Natural killer cell (primary cell): ENCODE data around the gene HS3ST4. TPM values are rescaled to one million over a fixed set of nuclear protein-coding genes. Genes with fewer than 3 reads are reported as not detected.
"Not testable (repeated sequence)": the region's sequence is repeated elsewhere in the genome, so short reads cannot be mapped to it uniquely, and the experiment has no call there.

Experiments
- ATAC-seq, 3 donors: fragments of 150-1000 bp in 2 of 3; fragments of 200-7000 bp in 1 of 3; cut with Tn5 transposase; 1 replicate in 1 of 3; 2 replicates in 2 of 3; pipeline ENCODE4 v1.10.0; 2021; ENCODE audit warnings: mild to moderate bottlenecking in 2 of 3, moderate library complexity in 2 of 3
- DNase-seq, 2 donors: peaks; one replicate each; pipeline versions ENCODE4 v3.0.0 to v3.0.0-alpha.2; 2013 to 2021; ENCODE audit warnings: mixed read lengths in 1 of 2
- H3K27ac ChIP-seq: one replicate; pipeline ENCODE4 v1.5.1; 2013; ENCODE audit warnings: mild to moderate bottlenecking, low read length
- H3K27me3 ChIP-seq: one replicate; pipeline ENCODE4 v1.6.1; 2013; ENCODE audit warnings: low read length; ENCODE audit not compliant: control insufficient read depth, insufficient read depth
- H3K36me3 ChIP-seq: one replicate; pipeline ENCODE4 v1.6.1; 2013; ENCODE audit warnings: low read length; ENCODE audit not compliant: control insufficient read depth, insufficient read depth
- H3K4me1 ChIP-seq: one replicate; pipeline ENCODE4 v1.6.1; 2013; ENCODE audit warnings: low read length; ENCODE audit not compliant: control insufficient read depth, insufficient read depth
- H3K4me3 ChIP-seq: one replicate; pipeline ENCODE4 v1.5.1; 2013; ENCODE audit warnings: low read length
- H3K9me3 ChIP-seq: one replicate; pipeline ENCODE4 v1.6.1; 2013; ENCODE audit warnings: low read length; ENCODE audit not compliant: control insufficient read depth, insufficient read depth
- H3K27ac Mint-ChIP-seq, 2 donors: one replicate each; pipeline ENCODE4 v1.8.0; 2022; ENCODE audit warnings: mild to moderate bottlenecking in 2 of 2, mixed read lengths in 2 of 2, moderate library complexity in 1 of 2
- H3K27me3 Mint-ChIP-seq, 2 donors: one replicate each; pipeline ENCODE4 v1.8.0; 2022; ENCODE audit warnings: low read depth in 2 of 2, mixed read lengths in 2 of 2
- H3K36me3 Mint-ChIP-seq: one replicate; pipeline ENCODE4 v1.8.0; 2022; ENCODE audit warnings: mixed read lengths
- H3K4me1 Mint-ChIP-seq, 2 donors: one replicate each; pipeline ENCODE4 v1.8.0; 2022; ENCODE audit warnings: mixed read lengths in 2 of 2
- H3K4me3 Mint-ChIP-seq: one replicate; pipeline ENCODE4 v1.8.0; 2022; ENCODE audit warnings: mild to moderate bottlenecking, moderate library complexity, mixed read lengths
- H3K9me3 Mint-ChIP-seq, 2 donors: one replicate each; pipeline ENCODE4 v1.8.0; 2022; ENCODE audit warnings: mixed read lengths in 2 of 2
- WGBS: methylation state at CpG from one replicate; pipeline ENCODE4 v1.1.7; 2013; ENCODE audit warnings: missing lambda C conversion rate; ENCODE audit not compliant: insufficient coverage; 5-methylcytosine and 5-hydroxymethylcytosine counted together
- intact Hi-C: fragments of 100-400 bp; cut with micrococcal nuclease; formaldehyde crosslinking; loops from one replicate; pipeline ENCODE4 v1.14.2; 2022
- total RNA-seq, 4 donors: library from RNA; stranded (reverse); fragments of 120-200 nt in 1 of 4; gene quantifications; one replicate each; pipeline versions ENCODE4 v1.2.3 to v1.2.4, GENCODE V29; 2013 to 2022
- TF ChIP-seq, protein P1 (sequence below): fragments of 200-600 bp; IDR thresholded peaks from one replicate; pipeline ENCODE4 v1.8.0; 2022; ENCODE audit warnings: antibody characterized with exemption

The HS3ST4 gene
- total RNA-seq, 3 donors from 2014 or later (not counting 1 experiment from before 2014, with no cell fraction given) = not detected

DNA sequence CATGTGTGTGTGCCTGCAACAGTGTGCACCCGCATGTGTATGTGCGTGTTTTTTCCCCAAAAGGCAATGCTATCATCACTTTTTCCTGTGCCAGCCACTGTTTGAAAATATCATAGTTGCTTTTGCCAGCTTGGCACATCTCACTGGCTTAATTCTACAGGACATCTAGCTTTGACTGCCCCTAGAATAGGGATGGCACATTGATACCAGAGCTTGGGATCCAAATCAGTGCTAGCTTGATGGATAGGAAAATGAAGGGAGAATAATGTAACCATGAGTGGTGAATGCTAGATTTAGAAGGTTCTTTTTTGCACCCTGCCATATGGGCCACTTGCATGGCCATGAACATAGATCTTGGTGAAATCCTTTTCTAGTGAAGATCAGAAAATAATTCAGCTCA, 72.7 kb downstream of the HS3ST4 start:
- Histone ChIP-seq H3K4me3 (no peak overlapping the region), H3K9me3 (no peaks in the 10 kb centered on the region), H3K4me1 (no peaks in the 10 kb centered on the region), H3K27me3 (no peaks in the 10 kb centered on the region), H3K36me3 (no peaks in the 10 kb centered on the region), H3K27ac (no peak overlapping the region)
- Mint-ChIP-seq H3K9me3 (no peaks in the 10 kb centered on the region), H3K4me1 (no peaks in the 10 kb centered on the region), H3K4me3 (no peak overlapping the region), H3K27me3 (peaks cover 0 to 3% of the 10 kb centered on the region in 2 donors), H3K27ac (no peak overlapping the region), H3K36me3 (no peaks in the 10 kb centered on the region)
- no peak for DNase-seq
- no peak for ATAC-seq
- TF ChIP-seq, protein P1, sequence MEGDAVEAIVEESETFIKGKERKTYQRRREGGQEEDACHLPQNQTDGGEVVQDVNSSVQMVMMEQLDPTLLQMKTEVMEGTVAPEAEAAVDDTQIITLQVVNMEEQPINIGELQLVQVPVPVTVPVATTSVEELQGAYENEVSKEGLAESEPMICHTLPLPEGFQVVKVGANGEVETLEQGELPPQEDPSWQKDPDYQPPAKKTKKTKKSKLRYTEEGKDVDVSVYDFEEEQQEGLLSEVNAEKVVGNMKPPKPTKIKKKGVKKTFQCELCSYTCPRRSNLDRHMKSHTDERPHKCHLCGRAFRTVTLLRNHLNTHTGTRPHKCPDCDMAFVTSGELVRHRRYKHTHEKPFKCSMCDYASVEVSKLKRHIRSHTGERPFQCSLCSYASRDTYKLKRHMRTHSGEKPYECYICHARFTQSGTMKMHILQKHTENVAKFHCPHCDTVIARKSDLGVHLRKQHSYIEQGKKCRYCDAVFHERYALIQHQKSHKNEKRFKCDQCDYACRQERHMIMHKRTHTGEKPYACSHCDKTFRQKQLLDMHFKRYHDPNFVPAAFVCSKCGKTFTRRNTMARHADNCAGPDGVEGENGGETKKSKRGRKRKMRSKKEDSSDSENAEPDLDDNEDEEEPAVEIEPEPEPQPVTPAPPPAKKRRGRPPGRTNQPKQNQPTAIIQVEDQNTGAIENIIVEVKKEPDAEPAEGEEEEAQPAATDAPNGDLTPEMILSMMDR = no peak
- intact Hi-C loops = no loop called here
- WGBS = 92% methylated on average over 2 of the region's 2 CpGs

DNA sequence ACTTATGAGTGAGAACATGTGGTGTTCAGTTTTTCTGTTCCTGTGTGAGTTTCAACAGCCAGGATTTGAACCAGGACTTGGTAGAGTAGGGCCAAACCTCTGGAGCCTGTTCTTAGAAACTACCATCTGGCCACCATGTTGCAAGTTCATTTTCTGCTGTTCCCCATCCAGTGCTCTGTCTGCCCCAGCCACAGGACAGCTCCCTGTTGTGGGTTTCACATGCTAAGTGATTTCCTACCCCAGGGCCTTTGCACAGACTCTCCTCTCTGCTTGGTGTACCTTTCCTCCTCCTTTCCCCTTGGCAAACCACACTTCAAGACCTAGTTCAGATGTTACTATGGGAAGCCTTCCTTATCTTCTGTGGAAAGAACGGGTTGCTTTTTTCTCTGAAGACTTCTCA, 79.5 kb downstream of the HS3ST4 start:
- TF ChIP-seq, protein P1 = no peak
- peaks cover 2 to 3% of the 10 kb centered on the region in 2 donors for H3K9me3 Mint-ChIP-seq
- H3K36me3 ChIP-seq = no peaks in the 10 kb centered on the region

DNA sequence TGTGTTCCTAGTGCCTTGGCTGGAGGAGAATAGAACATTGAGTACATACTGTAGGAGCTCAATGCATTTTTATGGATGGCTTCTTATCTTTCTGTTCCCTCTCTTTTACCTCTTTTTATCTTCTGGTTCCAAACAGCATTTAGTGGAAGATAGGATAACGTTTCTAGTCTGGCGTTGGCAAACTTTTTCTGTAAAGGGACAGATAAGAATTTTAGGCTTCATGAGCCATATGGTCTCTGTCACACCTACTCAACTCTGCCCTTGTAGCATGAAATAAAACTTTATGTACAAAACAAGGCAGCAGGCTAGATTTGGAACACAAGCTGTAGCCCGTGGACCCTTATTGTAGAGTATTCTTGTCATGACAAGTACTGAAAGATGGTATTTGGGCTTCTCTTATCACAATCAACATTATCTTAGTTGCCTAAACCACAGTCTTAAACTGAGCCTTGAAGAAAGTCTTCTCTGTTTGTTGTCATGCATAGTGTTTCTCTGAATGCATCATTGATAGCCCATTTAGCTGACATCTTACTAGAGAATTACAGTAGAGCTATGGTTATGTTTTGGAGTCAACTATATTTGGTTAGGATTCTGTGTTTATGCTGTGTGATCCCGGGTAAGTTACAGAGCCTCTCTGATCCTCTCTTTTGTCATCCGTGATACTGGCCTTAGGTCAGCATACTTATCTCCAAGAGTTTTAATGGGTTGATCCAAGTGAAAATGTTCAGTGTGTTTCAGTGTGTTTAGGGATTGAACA, 80.2 kb downstream of the HS3ST4 start:
- no peaks in the 10 kb centered on the region for H3K36me3 Mint-ChIP-seq
- peaks cover 0 to 3% of the 10 kb centered on the region in 2 donors for H3K27me3 Mint-ChIP-seq
- DNase-seq = no peak
- peaks cover 2 to 3% of the 10 kb centered on the region in 2 donors for H3K9me3 Mint-ChIP-seq
- TF ChIP-seq, protein P1 = no peak
- Histone ChIP-seq H3K4me3 (no peak overlapping the region), H3K27me3 (no peaks in the 10 kb centered on the region), H3K4me1 (no peaks in the 10 kb centered on the region), H3K9me3 (no peaks in the 10 kb centered on the region), H3K27ac (no peak overlapping the region), H3K36me3 (no peaks in the 10 kb centered on the region)
- H3K27ac Mint-ChIP-seq = no peak overlapping the region
- intact Hi-C loops = no loop called here
- H3K4me1 Mint-ChIP-seq = no peaks in the 10 kb centered on the region
- 87% methylated on average over 4 of the region's 5 CpGs for WGBS
- no peak for ATAC-seq
- no peak overlapping the region for H3K4me3 Mint-ChIP-seq

More for the DNA sequence above, 79.5 kb downstream of the HS3ST4 start:
- H3K4me1 Mint-ChIP-seq = no peaks in the 10 kb centered on the region
- no peak overlapping the region for H3K27ac Mint-ChIP-seq
- DNase-seq = no peak
- no peak overlapping the region for H3K27ac ChIP-seq
- intact Hi-C loops = no loop called here
- WGBS = 67% methylated on average over 1 of the region's 1 CpG
- H3K27me3 ChIP-seq = no peaks in the 10 kb centered on the region
- H3K4me3 ChIP-seq = no peak overlapping the region
- peaks cover 0 to 3% of the 10 kb centered on the region in 2 donors for H3K27me3 Mint-ChIP-seq
- no peaks in the 10 kb centered on the region for H3K9me3 ChIP-seq
- no peak for ATAC-seq
- H3K4me3 Mint-ChIP-seq = no peak overlapping the region
- H3K36me3 Mint-ChIP-seq = no peaks in the 10 kb centered on the region
- no peaks in the 10 kb centered on the region for H3K4me1 ChIP-seq

DNA sequence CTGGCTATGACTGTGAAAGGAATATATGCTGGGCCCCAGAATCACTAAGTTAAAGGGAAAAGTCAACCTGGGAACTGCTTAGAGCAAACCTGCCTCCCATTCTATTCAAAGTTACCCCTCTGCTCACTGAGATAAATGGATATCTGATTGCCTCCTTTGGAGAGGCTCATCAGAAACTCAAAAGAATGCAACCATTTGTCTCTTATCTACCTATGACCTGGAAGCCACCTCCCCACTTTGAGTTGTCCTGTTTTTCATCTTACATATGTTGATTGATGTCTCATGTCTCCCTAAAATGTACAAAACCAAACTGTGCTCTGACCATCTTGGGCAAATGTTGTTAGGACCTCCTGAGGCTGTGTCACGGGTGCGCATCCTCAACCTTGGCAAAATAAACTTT, 84.5 kb downstream of the HS3ST4 start:
- DNase-seq, H3K27me3 Mint-ChIP-seq, ATAC-seq, H3K4me3 ChIP-seq, H3K36me3 Mint-ChIP-seq, H3K27ac Mint-ChIP-seq, H3K27me3 ChIP-seq, H3K4me3 Mint-ChIP-seq, H3K4me1 Mint-ChIP-seq, H3K36me3 ChIP-seq, H3K9me3 Mint-ChIP-seq, H3K9me3 ChIP-seq, H3K27ac ChIP-seq, intact Hi-C loops, H3K4me1 ChIP-seq: not testable (repeated sequence)
- 97% methylated on average over 2 of the region's 2 CpGs for WGBS
